ENCODE data around the gene DNAH17. TPM values are rescaled to one million over a fixed set of nuclear protein-coding genes. Genes with fewer than 3 reads are reported as not detected.

DNAH17 gene
- total RNA-seq, 1 donor from 2014 or later = not detected

DNA sequence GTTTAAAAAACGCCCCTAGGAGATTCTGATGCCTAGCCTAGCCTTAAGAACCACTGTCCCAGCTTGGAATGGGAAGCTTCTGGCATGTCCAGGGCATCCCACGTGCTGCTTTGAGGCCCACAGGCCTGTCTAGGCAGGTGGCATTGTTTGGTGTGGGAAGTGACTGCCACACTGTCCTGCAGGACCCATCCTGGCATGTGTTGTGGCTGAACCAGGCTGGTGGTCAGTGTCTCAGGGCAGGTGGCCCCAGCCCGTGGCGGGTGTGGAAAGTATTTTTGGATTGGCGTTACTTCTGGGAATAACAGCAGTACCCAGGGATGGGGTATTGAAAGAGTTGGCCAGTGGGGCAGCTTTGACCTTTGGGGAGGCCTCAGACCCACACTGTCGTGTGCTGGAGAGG, 170.8 kb downstream of the DNAH17 start:
- DNase-seq (ENCODE audit: low spot score in 2 of 2) = no peak
- H3K4me1 ChIP-seq = no peaks in the 10 kb centered on the region
- no peak overlapping the region for H3K4me3 ChIP-seq
- peaks cover 27 to 44% of the 10 kb centered on the region in 2 donors for H3K36me3 ChIP-seq
- no peaks in the 10 kb centered on the region for H3K27me3 ChIP-seq
- H3K9me3 ChIP-seq = no peaks in the 10 kb centered on the region
- no peak for TF ChIP-seq CTCF (IDR thresholded peaks at IDR 0.05)
- intact Hi-C loops (cut with DNase I) = no loop called here
- H3K27ac ChIP-seq = no peak overlapping the region

DNA sequence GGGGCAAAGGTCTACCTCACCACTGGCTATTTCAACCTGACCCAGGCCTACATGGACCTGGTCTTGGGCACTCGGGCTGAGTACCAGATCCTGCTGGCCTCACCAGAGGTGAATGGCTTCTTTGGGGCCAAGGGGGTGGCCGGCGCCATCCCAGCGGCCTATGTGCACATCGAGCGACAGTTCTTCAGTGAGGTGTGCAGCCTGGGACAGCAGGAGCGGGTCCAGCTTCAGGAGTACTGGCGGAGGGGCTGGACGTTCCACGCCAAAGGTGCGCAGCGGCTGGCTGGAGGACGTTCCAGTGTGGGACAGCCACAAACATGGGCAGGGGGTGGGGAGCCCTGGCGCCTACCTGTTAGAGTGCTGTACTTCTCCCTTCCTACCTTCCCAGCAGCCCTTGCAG, 173.4 kb downstream of the DNAH17 start:
- no peaks in the 10 kb centered on the region for H3K9me3 ChIP-seq
- H3K27ac ChIP-seq = no peak overlapping the region
- H3K4me1 ChIP-seq = no peaks in the 10 kb centered on the region
- intact Hi-C loops (cut with DNase I) = no loop called here
- peaks cover 48 to 70% of the 10 kb centered on the region in 2 donors for H3K36me3 ChIP-seq
- no peak for DNase-seq (ENCODE audit: low spot score in 2 of 2)
- no peak overlapping the region for H3K4me3 ChIP-seq
- no peak for TF ChIP-seq CTCF (IDR thresholded peaks at IDR 0.05)
- H3K27me3 ChIP-seq = no peaks in the 10 kb centered on the region

DNA sequence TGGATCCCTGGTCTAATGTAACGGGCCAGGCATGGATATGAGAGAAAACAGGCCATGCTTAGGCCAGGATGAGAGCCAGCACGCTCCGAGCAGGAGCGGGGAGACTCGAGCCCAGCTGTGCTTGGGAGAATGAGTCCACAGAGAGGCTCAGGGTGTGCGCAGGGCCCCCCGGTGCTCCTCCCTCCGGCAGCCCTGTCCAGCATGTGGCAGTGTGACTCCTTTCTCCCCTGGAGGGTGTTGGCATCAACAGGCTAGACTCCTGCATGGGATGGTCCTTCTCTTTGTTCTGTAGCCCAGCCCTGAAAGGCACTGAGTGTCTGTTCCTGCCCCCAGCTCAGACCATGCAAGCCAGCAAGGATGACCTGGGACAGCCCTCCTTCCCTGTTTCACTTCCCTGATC, 175.3 kb downstream of the DNAH17 start:
- intact Hi-C loops (cut with DNase I) = no loop called here
- Histone ChIP-seq H3K9me3 (no peaks in the 10 kb centered on the region), H3K27me3 (no peaks in the 10 kb centered on the region), H3K27ac (no peak overlapping the region), H3K4me3 (no peak overlapping the region), H3K4me1 (peaks cover 0 to 12% of the 10 kb centered on the region in 2 donors), H3K36me3 (peaks cover 50 to 72% of the 10 kb centered on the region in 2 donors)
- DNase-seq (ENCODE audit: low spot score in 2 of 2) = no peak
- no peak for TF ChIP-seq CTCF (IDR thresholded peaks at IDR 0.05)

DNA sequence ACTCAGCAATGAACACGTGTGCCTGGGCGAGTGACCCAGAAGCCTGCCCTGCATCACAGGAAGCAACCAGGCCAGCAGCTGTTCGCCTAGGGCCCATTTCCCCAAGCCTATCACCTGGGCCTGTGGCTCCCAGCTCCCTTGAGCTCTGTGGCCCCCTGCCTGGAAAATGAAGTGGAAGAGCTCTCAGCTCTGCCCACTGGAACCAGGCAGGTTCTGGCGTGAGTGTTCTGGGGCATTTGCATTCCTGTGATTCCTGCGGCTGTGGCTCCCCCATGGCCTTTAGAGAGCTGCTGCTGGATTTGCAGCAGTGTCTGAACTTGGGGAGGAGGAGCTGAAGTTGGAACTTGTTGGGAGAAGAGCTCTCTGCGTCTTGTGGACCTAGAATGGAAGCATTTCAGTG, 175.9 kb downstream of the DNAH17 start:
- intact Hi-C loops (cut with DNase I) = no loop called here

DNA sequence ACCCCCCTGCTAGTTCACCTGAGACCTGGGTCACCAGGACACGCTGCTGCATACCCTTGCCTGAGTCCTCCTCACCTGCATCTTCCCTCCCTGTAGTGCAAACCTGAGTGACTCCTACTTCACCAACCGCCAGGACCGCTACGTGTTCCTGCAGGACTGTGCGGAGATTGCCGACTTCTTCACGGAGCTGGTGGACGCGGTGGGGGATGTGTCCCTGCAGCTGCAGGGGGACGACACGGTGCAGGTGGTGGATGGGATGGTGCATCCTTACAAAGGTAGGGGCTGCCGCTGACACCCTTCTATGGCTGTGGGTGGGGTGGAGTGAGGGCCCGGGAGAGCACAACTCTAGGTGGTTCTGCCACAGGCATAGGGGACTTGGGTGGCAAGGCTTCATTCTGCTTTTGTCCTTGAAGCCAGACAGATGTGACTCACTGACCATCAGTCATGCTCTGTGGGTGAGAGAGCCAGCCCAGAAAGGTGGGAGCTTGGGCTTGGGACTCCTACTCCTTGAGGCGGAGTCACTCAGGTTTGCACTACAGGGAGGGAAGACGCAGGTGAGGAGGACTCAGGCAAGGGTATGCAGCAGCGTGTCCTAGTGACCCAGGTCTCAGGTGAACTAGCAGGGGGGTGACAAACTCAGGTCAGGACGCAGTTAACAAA, 176.5 kb downstream of the DNAH17 start:
- no peak overlapping the region for H3K27ac ChIP-seq
- H3K36me3 ChIP-seq = peaks cover 50 to 70% of the 10 kb centered on the region in 2 donors
- H3K9me3 ChIP-seq = no peaks in the 10 kb centered on the region
- intact Hi-C loops (cut with DNase I) = no loop called here
- no peak for DNase-seq (ENCODE audit: low spot score in 2 of 2)
- peaks cover 6 to 24% of the 10 kb centered on the region in 2 donors for H3K4me1 ChIP-seq
- no peaks in the 10 kb centered on the region for H3K27me3 ChIP-seq
- H3K4me3 ChIP-seq = no peak overlapping the region
- TF ChIP-seq CTCF (IDR thresholded peaks at IDR 0.05) = no peak

More for the DNA sequence above, 175.9 kb downstream of the DNAH17 start:
- no peak overlapping the region for H3K27ac ChIP-seq
- peaks cover 50 to 72% of the 10 kb centered on the region in 2 donors for H3K36me3 ChIP-seq
- peaks cover 6 to 19% of the 10 kb centered on the region in 2 donors for H3K4me1 ChIP-seq
- DNase-seq (ENCODE audit: low spot score in 2 of 2) = no peak
- no peaks in the 10 kb centered on the region for H3K9me3 ChIP-seq
- H3K27me3 ChIP-seq = no peaks in the 10 kb centered on the region
- H3K4me3 ChIP-seq = no peak overlapping the region
- TF ChIP-seq CTCF (IDR thresholded peaks at IDR 0.05) = no peak

Data from ascending aorta (tissue), 2 donors.